HCT116 (cell line): ENCODE results near the gene TREML1. TPM values are rescaled to one million over a fixed set of nuclear protein-coding genes. Genes with fewer than 3 reads are reported as not detected.

Source experiments
- ATAC-seq: fragments of 200-7000 bp; cut with Tn5 transposase; 2 replicates; pipeline ENCODE4 v1.9.1; 2020; ENCODE audit warnings: mild to moderate bottlenecking, moderate library complexity
- BruUV-seq: library from RNA; stranded (reverse); fragments of 400-500 nt; replicated peaks from 2 replicates; lab custom pipeline; 2021; lab: Mats Ljungman, UMichigan
- CTCF ChIA-PET: fragments of 300-600 bp; sonication (Branson Sonifier 250); formaldehyde crosslinking; loops from one replicate; lab custom pipeline; 2021; ENCODE audit warnings: antibody characterized with exemption; lab: Charles Lee
- POLR2A ChIA-PET: fragments of 300-600, 350-600 bp; sonication (Branson Sonifier 250); formaldehyde crosslinking; loops from one replicate; lab custom pipeline; 2021; ENCODE audit warnings: antibody characterized with exemption; lab: Charles Lee
- RAD21 ChIA-PET, 2 experiments: fragments of 300-600 bp; sonication (Branson Sonifier 250); formaldehyde crosslinking; loops; one replicate each; lab custom pipeline; 2023; ENCODE audit warnings: low total read pairs in 2 of 2; ENCODE audit not compliant: uncharacterized antibody in 2 of 2, unreplicated experiment in 2 of 2, low non-redundant PET in 1 of 2; lab: Charles Lee
- DNase-seq: peaks from one replicate; pipeline ENCODE4 v3.0.0-alpha.2; 2010; ENCODE audit warnings: low read depth, low spot score
- H2AFZ ChIP-seq: fragments of 200-600 bp; shearing (Covaris generic), sonication (generic); 2 replicates; pipeline ENCODE4 v1.6.1; 2017; ENCODE audit warnings: low read depth, mixed run types, mixed read lengths, antibody characterized with exemption, low read length; ENCODE audit not compliant: poor library complexity, severe bottlenecking
- H3K27ac ChIP-seq: 2 replicates; pipeline ENCODE4 v1.5.1; 2012; ENCODE audit warnings: low read depth, low read length
- H3K27me3 ChIP-seq: fragments of 200-600 bp; sonication (generic); 2 replicates; pipeline ENCODE4 v1.6.1; 2016; ENCODE audit warnings: mixed run types, low read length, mixed read lengths; ENCODE audit not compliant: insufficient read depth
- H3K36me3 ChIP-seq, 2 experiments: fragments of 200-500 bp in 1 of 2; fragments of 200-600 bp in 1 of 2; sonication (Bioruptor generic) in 1 of 2; sonication (generic) in 1 of 2; 2 replicates each; pipeline versions ENCODE4 v1.5.1 to v1.6.1; 2014 to 2016; ENCODE audit warnings: low read length in 2 of 2, inconsistent platforms in 1 of 2, mixed read lengths in 1 of 2, mixed run types in 1 of 2; ENCODE audit not compliant: insufficient read depth in 2 of 2, control insufficient read depth in 1 of 2
- H3K4me1 ChIP-seq, 2 experiments: fragments of 200-600 bp in 1 of 2; sonication (generic) in 1 of 2; 2 replicates each; pipeline versions ENCODE4 v1.5.1 to v1.6.1; 2012 to 2017; ENCODE audit warnings: low read length in 2 of 2, inconsistent platforms in 1 of 2, mild to moderate bottlenecking in 1 of 2, mixed read lengths in 1 of 2, mixed run types in 1 of 2, moderate library complexity in 1 of 2; ENCODE audit not compliant: insufficient read depth in 2 of 2, control insufficient read depth in 1 of 2
- H3K4me2 ChIP-seq: fragments of 200-600 bp; sonication (generic); 2 replicates; pipeline ENCODE4 v1.6.1; 2017; ENCODE audit warnings: mixed run types, low read length, mixed read lengths
- H3K4me3 ChIP-seq, 2 experiments: fragments of 200-600 bp in 1 of 2; sonication (generic) in 1 of 2; replicated peaks in 1 of 2; 2 replicates each; pipeline ENCODE4 v1.5.1; 2011 to 2016; ENCODE audit warnings: low read length in 2 of 2, control low read depth in 1 of 2, low read depth in 1 of 2, mild to moderate bottlenecking in 1 of 2, mixed read lengths in 1 of 2, mixed run types in 1 of 2
- H3K79me2 ChIP-seq: fragments of 200-600 bp; sonication (generic); 2 replicates; pipeline ENCODE4 v1.6.1; 2017; ENCODE audit warnings: mild to moderate bottlenecking, mixed run types, low read length, moderate library complexity, mixed read lengths; ENCODE audit not compliant: insufficient read depth
- H3K9ac ChIP-seq: fragments of 200-600 bp; sonication (generic); 2 replicates; pipeline ENCODE4 v1.6.1; 2016; ENCODE audit warnings: low read length, mixed read lengths
- H3K9me2 ChIP-seq: fragments of 200-600 bp; sonication (generic), shearing (Covaris generic); 2 replicates; pipeline ENCODE4 v1.6.1; 2017; ENCODE audit warnings: mixed run types, mild to moderate bottlenecking, moderate library complexity; ENCODE audit not compliant: insufficient read depth
- H3K9me3 ChIP-seq, 2 experiments: fragments of 200-500 bp in 1 of 2; fragments of 200-600 bp in 1 of 2; sonication (Bioruptor generic) in 1 of 2; sonication (generic) in 1 of 2; 2 replicates each; pipeline ENCODE4 v1.6.1; 2014 to 2017; ENCODE audit warnings: low read length in 2 of 2, mixed read lengths in 2 of 2, inconsistent platforms in 1 of 2, low read depth in 1 of 2, mild to moderate bottlenecking in 1 of 2, mixed run types in 1 of 2, moderate library complexity in 1 of 2; ENCODE audit not compliant: control insufficient read depth in 1 of 2, insufficient read depth in 1 of 2
- H4K20me1 ChIP-seq: fragments of 200-600 bp; sonication (generic), shearing (Covaris generic); 2 replicates; pipeline ENCODE4 v1.6.1; 2017; ENCODE audit warnings: mixed run types, mild to moderate bottlenecking, moderate library complexity; ENCODE audit not compliant: insufficient read depth
- ATF3 ChIP-seq: IDR thresholded peaks from 2 replicates; pipeline ENCODE4 v1.6.1; 2012
- CBX3 ChIP-seq: IDR thresholded peaks from 2 replicates; pipeline ENCODE4 v1.6.1; 2012; ENCODE audit warnings: low read depth
- CEBPB ChIP-seq: IDR thresholded peaks from 2 replicates; pipeline ENCODE4 v1.6.1; 2012; ENCODE audit warnings: low read depth
- EGR1 ChIP-seq: IDR thresholded peaks from 2 replicates; pipeline ENCODE4 v1.6.1; 2012; ENCODE audit warnings: low read depth
- ELF1 ChIP-seq: IDR thresholded peaks from 2 replicates; pipeline ENCODE4 v1.6.1; 2012; ENCODE audit warnings: low read depth, borderline replicate concordance
- EZH2 ChIP-seq: fragments of 200-600 bp; sonication (generic); IDR thresholded peaks from 2 replicates; pipeline ENCODE4 v1.6.1; 2017; ENCODE audit warnings: antibody characterized with exemption, mixed run types
- EZH2phosphoT487 ChIP-seq: fragments of 200-600 bp; IDR thresholded peaks from 2 replicates; pipeline ENCODE4 v1.6.1; 2018; ENCODE audit warnings: antibody characterized with exemption, borderline replicate concordance
- FOSL1 ChIP-seq: IDR thresholded peaks from 2 replicates; pipeline ENCODE4 v1.6.1; 2012; ENCODE audit warnings: low read depth
- MAX ChIP-seq: IDR thresholded peaks from 2 replicates; pipeline ENCODE4 v1.6.1; 2012
- POLR2A ChIP-seq: IDR thresholded peaks from 2 replicates; pipeline ENCODE4 v1.7.0; 2011; ENCODE audit warnings: borderline replicate concordance; ENCODE audit not compliant: insufficient read depth, insufficient read length; ENCODE audit errors: extremely low read depth
- POLR2AphosphoS5 ChIP-seq: IDR thresholded peaks from 2 replicates; pipeline ENCODE4 v1.6.1; 2011; ENCODE audit warnings: mild to moderate bottlenecking, low read depth, low read length, moderate library complexity
- RAD21 ChIP-seq: IDR thresholded peaks from 2 replicates; pipeline ENCODE4 v1.6.1; 2012; ENCODE audit warnings: low read depth, mild to moderate bottlenecking
- SP1 ChIP-seq: IDR thresholded peaks from 2 replicates; pipeline ENCODE4 v1.6.1; 2012; ENCODE audit warnings: low read depth
- SRF ChIP-seq: IDR thresholded peaks from 2 replicates; pipeline ENCODE4 v1.6.1; 2012; ENCODE audit warnings: low read depth
- TCF7L2 ChIP-seq: IDR thresholded peaks from 2 replicates; pipeline ENCODE4 v1.7.0; 2011; ENCODE audit warnings: borderline replicate concordance, inconsistent platforms; ENCODE audit not compliant: insufficient read depth, insufficient read length; ENCODE audit errors: extremely low read depth
- ZBTB33 ChIP-seq: IDR thresholded peaks from 2 replicates; pipeline ENCODE4 v1.6.1; 2011; ENCODE audit warnings: mild to moderate bottlenecking, low read length, moderate library complexity; ENCODE audit not compliant: insufficient replicate concordance; ENCODE audit errors: extremely low read depth
- ZFX ChIP-seq: fragments of 450-650 bp; IDR thresholded peaks from 2 replicates; pipeline ENCODE4 v1.6.1; 2017
- ZNF274 ChIP-seq: fragments of 200-500 bp; sonication (Bioruptor generic); IDR thresholded peaks from 2 replicates; pipeline ENCODE4 v1.6.1; 2014; ENCODE audit warnings: mild to moderate bottlenecking, low read depth, low read length, inconsistent platforms
- intact Hi-C: fragments of 100-400 bp; cut with micrococcal nuclease; formaldehyde crosslinking; loops from 2 replicates; pipeline ENCODE4 v1.10.0; 2022
- total RNA-seq: library from RNA; stranded (reverse); gene quantifications from one replicate; pipeline ENCODE4 v1.2.1, GENCODE V29; 2021; ENCODE audit not compliant: unreplicated experiment

The TREML1 gene
- total RNA-seq, 1 experiment from 2014 or later: not detected

GRCh38 chr6:41200296-41200900, 46.3 kb upstream of the TREML1 start:
- Histone ChIP-seq H3K36me3 (no peaks in the 10 kb centered on the region), H3K4me2 (no peak overlapping the region), H3K9me2 (no peaks in the 10 kb centered on the region), H3K9ac (no peak overlapping the region), H3K27ac (no peak overlapping the region), H2AFZ (no peak overlapping the region), H3K4me1 (no peaks in the 10 kb centered on the region), H3K79me2 (no peaks in the 10 kb centered on the region), H3K27me3 (peaks cover 29% of the 10 kb centered on the region), H3K9me3 (no peaks in the 10 kb centered on the region), H3K4me3 (no peak overlapping the region), H4K20me1 (no peaks in the 10 kb centered on the region)
- ChIA-PET POLR2A (interaction anchor here (0.5 kb wide), 1 partner anchor 107 kb away, joined by 3 read pairs; no protein-coding TSS in a partner anchor), RAD21 (no interaction called here), CTCF (interaction anchor here (0.6 to 1.3 kb wide), 2 partner anchors 9 to 18 kb away, joined by 3 to 5 read pairs; no protein-coding TSS in a partner anchor)
- intact Hi-C loops: no loop called here
- DNase-seq (no peak), ATAC-seq (no peak)
- no TSS peak for BruUV-seq
- no peak for TF ChIP-seq RAD21
- no peak for TF ChIP-seq CEBPB
- no peak for TF ChIP-seq ZNF274
- TF ChIP-seq POLR2A: no peak
- TF ChIP-seq ZFX: no peak
- TF ChIP-seq ATF3: no peak
- TF ChIP-seq EZH2phosphoT487: no peak
- no peak for TF ChIP-seq CBX3
- TF ChIP-seq ZBTB33: no peak
- TF ChIP-seq MAX: no peak
- TF ChIP-seq SP1: no peak
- no peak for TF ChIP-seq POLR2AphosphoS5
- TF ChIP-seq EZH2: no peak
- no peak for TF ChIP-seq FOSL1
- no peak for TF ChIP-seq EGR1
- no peak for TF ChIP-seq SRF
- TF ChIP-seq TCF7L2: no peak
- TF ChIP-seq ELF1: no peak
